ENCODE data around the gene SEC22A. TPM values are rescaled to one million over a fixed set of nuclear protein-coding genes. Genes with fewer than 3 reads are reported as not detected.

SEC22A gene
- total RNA-seq, 1 donor, result 41.9 TPM

DNA sequence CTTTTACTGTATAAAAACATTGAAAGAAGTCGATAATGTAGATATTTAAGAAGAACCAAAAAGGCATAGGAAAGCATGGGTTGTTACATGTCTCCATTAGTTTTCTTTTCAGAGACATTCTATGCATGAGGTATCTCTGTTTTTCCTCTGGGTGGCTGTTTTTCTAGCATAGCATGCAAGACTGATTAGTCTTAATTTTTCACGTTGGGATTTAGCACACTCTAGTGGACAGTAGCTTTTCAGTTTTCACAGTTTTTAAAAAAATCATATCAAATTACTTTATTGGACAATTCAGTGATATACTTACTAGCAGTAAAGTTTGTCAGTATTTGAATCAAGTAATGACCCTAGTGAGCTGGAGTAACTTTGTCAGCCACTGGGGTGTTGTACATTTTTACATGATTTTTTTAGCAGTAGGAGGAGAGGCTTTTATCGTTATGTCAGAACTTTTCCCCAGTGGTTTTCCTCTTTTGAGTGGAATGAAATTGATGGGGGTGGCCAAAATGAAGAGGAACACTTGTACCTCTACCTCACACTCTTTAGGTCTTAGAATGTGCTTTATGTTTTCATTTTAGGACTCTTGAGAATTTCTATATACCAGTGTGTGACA, 57.2 kb downstream of the SEC22A start:
- TF ChIP-seq, protein P1, sequence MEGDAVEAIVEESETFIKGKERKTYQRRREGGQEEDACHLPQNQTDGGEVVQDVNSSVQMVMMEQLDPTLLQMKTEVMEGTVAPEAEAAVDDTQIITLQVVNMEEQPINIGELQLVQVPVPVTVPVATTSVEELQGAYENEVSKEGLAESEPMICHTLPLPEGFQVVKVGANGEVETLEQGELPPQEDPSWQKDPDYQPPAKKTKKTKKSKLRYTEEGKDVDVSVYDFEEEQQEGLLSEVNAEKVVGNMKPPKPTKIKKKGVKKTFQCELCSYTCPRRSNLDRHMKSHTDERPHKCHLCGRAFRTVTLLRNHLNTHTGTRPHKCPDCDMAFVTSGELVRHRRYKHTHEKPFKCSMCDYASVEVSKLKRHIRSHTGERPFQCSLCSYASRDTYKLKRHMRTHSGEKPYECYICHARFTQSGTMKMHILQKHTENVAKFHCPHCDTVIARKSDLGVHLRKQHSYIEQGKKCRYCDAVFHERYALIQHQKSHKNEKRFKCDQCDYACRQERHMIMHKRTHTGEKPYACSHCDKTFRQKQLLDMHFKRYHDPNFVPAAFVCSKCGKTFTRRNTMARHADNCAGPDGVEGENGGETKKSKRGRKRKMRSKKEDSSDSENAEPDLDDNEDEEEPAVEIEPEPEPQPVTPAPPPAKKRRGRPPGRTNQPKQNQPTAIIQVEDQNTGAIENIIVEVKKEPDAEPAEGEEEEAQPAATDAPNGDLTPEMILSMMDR (IDR thresholded peaks at IDR 0.05; ENCODE audit: insufficient read depth, low read depth, low read length), result peak; percentile 65
- H3K4me3 ChIP-seq (ENCODE audit: low read depth, low read length), result no peak overlapping the region
- DNase-seq (ENCODE audit: low read depth), result peak; percentile 68

- no peak for DNase-seq (ENCODE audit: low read depth)
- TF ChIP-seq, protein P1 (IDR thresholded peaks at IDR 0.05; ENCODE audit: insufficient read depth, low read depth, low read length), result no peak
- H3K4me3 ChIP-seq (ENCODE audit: low read depth, low read length), result no peak overlapping the region
These were observed 59.9 kb downstream of the SEC22A start for GRCh38 chr3:123261666-123262065.

GRCh38 chr3:123262226-123262625, 60.5 kb downstream of the SEC22A start:
- DNase-seq (ENCODE audit: low read depth), result no peak
- TF ChIP-seq, protein P1 (IDR thresholded peaks at IDR 0.05; ENCODE audit: insufficient read depth, low read depth, low read length), result no peak
- no peak overlapping the region for H3K4me3 ChIP-seq (ENCODE audit: low read depth, low read length)

- H3K4me3 ChIP-seq (ENCODE audit: low read depth, low read length), result no peak overlapping the region
- no peak for DNase-seq (ENCODE audit: low read depth)
- TF ChIP-seq, protein P1 (IDR thresholded peaks at IDR 0.05; ENCODE audit: insufficient read depth, low read depth, low read length), result no peak
These were observed 61.1 kb downstream of the SEC22A start for GRCh38 chr3:123262868-123263267.

GRCh38 chr3:123263941-123264340, 62.2 kb downstream of the SEC22A start:
- TF ChIP-seq, protein P1 (IDR thresholded peaks at IDR 0.05; ENCODE audit: insufficient read depth, low read depth, low read length), result no peak
- no peak for DNase-seq (ENCODE audit: low read depth)
- H3K4me3 ChIP-seq (ENCODE audit: low read depth, low read length), result no peak overlapping the region

DNA sequence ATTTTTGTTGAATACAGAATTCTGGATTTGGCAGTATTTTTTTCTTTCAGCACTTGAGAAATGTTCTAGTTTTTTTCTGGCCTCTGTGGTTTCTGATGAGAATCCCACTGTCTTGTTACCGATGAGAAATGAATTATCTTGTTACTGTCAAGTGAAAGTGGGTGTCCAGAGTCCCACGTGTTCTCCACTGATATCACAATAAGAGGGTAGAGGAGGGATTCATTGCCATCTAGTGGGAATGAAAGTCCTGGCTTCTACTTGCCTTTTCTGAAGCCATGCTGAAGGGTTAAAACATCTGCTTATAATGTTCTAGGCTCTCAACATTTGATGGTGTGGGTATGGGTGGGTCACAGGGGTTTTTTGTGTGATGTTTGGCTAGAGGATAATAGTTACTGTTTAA, 66.1 kb downstream of the SEC22A start:
- H3K4me3 ChIP-seq (ENCODE audit: low read depth, low read length), result no peak overlapping the region
- no peak for DNase-seq (ENCODE audit: low read depth)
- TF ChIP-seq, protein P1 (IDR thresholded peaks at IDR 0.05; ENCODE audit: insufficient read depth, low read depth, low read length), result peak; percentile 5

DNA sequence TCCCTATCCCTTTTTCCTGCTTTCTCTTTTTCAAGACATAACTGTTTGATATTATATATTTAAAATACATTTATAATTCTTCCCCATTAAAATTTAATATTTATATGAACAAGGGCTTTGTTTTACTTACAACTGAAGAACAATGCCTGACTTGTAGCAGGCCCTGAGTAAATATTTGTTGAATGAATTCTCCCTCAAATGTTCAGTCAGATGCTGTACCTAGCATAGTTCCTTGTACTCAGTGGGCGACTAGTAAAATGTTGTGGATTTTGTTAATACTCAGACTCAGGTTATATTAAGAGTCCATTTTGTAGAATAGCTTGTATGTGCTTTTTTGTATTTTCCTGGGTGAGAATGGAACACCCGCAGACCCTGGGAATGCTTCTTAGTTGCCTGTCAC, 69.1 kb downstream of the SEC22A start:
- TF ChIP-seq, protein P1 (IDR thresholded peaks at IDR 0.05; ENCODE audit: insufficient read depth, low read depth, low read length), result no peak
- no peak for DNase-seq (ENCODE audit: low read depth)
- H3K4me3 ChIP-seq (ENCODE audit: low read depth, low read length), result no peak overlapping the region
